Stimulated activated CD4-positive, alpha-beta T cell treated with anti-CD3 and anti-CD28 coated beads, TNF-alpha, amount 100 ng/mL, for 1 hour (primary cell): ENCODE data around the gene UBL4A.

Source experiments
- DNase-seq, 3 donors: peaks; one replicate each; pipeline ENCODE4 v3.0.0-alpha.2; 2020; ENCODE audit warnings: low read depth in 3 of 3, low spot score in 1 of 3

Gene UBL4A

DNA sequence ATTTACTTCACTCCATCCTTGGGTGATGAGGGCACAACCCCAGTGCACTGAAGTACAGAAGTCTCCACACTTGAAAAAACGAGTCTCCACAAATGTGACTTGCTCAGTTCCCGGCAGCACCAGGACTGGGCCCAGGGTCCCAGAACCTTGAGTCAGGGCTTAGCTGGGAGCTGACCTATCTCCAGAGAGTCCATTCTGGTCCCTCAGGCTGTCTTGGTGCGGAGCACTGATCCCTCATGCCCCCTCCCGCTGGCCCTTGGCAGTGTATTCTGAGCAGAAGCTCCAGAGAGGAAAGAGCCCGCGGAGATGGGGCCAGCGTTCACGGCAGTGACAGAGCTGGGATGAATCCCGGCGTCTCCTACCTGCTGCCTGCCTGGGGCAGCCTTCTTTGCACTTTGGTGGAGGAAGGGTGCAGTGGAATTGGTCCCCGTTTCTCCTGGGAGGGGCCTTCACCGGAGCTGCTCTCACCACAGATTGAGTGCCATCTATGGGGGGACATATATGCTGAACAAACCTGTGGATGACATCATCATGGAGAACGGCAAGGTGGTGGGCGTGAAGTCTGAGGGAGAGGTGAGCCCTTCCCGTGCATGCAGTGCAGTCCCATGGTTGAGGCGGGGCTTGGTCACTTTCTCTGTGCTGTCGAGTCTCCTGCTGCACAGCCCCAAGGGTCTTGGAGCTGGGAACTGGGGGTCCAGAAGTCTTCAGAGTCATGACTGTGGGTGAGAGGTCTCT lies 45.6 kb downstream of the UBL4A start:
- no peak for DNase-seq

GRCh38 chrX:154439841-154440240 lies 46.6 kb downstream of the UBL4A start:
- no peak for DNase-seq

GRCh38 chrX:154437971-154438893 lies 48.2 kb downstream of the UBL4A start:
- DNase-seq, result no peak

GRCh38 chrX:154436983-154437752 lies 49.2 kb downstream of the UBL4A start, which contains the start of gene GDI1:
TSS of gene GDI1 (plus strand) at chrX:154437154. CDS start at chrX:154437255, 101 bp downstream.
- peak in 1 of 3 donors; percentile 37 for DNase-seq

DNA sequence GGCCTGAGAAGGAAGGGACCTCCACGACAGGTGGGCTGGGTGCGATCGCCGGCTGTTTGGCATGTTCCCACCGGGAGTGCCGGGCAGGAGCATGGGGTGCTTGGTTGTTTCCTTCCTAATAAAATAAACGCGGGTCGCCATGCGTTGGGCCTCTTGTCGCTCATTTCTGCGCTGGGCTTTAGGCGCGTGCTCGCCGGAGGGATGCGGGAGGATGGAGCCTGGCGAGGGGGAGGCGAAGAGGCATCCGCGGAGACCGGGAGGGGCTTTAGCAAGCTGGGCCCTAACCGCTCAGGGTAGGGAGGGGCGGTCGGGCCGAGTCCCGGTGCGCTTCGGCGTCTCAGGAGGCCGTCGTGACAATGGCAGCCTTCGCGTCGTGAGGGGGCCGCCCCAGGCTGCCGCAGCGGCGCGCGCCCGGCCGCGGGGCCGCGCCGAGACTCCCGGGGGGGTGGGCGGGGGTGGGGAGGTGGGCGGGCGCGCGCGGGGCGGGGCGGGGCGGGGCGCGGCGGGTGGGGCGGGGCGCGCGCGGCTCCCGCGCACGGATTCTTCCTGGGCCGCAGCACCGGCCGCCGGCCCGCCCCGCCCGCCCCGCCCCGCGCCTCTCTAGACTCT lies 49.9 kb downstream of the UBL4A start:
- DNase-seq, result peak in 1 of 3 donors; percentile 32

DNA sequence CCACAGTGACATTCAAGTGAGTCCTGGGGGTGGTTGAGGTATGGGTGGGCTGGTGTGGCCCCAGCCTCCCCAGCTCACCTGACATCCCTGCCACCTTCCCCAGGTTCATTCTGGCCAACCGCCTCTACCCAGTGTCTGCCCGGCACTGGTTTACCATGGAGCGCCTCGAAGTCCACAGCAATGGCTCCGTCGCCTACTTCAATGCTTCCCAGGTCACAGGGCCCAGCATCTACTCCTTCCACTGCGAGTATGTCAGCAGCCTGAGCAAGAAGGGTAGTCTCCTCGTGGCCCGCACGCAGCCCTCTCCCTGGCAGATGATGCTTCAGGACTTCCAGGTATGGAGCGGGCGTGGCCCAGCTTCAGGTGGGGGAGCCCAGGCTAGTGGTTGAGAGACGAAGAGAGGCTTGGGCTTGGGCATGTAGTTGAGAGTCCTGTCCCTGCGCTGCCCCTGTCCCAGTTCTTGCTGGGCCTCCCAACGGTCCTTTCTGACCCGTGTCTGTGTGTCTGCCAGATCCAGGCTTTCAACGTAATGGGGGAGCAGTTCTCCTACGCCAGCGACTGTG lies 51.2 kb downstream of the UBL4A start:
- no peak for DNase-seq

DNA sequence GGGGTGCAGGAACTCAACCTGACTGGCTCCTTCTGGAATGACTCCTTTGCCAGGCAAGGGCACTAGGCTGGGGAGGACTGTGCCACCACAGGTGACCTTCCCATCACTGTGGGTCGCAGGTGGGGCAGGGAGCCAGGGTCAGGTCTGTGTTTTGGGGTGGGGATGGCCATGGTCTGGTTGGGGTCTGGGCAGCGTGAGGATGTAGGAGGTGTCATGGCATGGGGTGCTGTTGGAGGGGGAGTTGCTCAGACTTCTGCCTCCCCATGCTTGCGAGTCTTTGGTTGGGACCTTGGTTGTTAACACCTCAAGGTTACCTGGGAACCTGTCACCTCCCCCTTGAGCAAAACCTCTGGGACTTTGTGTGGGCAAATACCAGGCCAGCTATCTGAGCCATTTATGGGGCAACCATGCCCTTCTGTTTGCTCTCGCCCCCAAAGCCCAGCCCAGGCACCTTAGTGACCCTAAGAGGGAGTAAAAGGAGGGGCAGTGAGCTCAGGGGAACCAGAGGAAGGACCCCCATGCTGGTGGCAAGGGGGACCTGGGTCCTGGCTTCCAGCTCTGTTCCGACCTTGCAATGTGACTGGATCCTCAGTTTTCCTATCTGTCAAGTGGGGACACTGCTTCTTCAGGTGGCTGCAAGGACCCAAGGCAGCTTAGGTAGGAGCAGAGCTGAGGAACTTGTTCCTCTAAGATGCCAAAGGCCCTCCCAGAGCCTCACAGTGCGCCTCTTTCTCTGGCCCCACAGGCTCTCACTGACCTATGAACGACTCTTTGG lies 51.8 kb downstream of the UBL4A start:
- no peak for DNase-seq
